Hematopoietic multipotent progenitor cell (in vitro differentiated cells): ENCODE results near the gene RDH13. TPM values are rescaled to one million over a fixed set of nuclear protein-coding genes. Genes with fewer than 3 reads are reported as not detected.
A peak's percentile ranks its signal among the peaks of the same experiment; 100 is the strongest.

Source experiments
- DNase-seq, 3 donors: peaks; one replicate each; pipeline ENCODE4 v3.0.0-alpha.2; 2011 to 2015; ENCODE audit warnings: low read depth in 2 of 3, low spot score in 2 of 3
- total RNA-seq: library from RNA; depleted of rRNA; stranded (reverse); fragments of >200 nt; gene quantifications from one replicate; pipeline ENCODE4 v1.2.3, GENCODE V29; 2012

RDH13 gene
- total RNA-seq, 1 donor: 21.8 TPM

DNA sequence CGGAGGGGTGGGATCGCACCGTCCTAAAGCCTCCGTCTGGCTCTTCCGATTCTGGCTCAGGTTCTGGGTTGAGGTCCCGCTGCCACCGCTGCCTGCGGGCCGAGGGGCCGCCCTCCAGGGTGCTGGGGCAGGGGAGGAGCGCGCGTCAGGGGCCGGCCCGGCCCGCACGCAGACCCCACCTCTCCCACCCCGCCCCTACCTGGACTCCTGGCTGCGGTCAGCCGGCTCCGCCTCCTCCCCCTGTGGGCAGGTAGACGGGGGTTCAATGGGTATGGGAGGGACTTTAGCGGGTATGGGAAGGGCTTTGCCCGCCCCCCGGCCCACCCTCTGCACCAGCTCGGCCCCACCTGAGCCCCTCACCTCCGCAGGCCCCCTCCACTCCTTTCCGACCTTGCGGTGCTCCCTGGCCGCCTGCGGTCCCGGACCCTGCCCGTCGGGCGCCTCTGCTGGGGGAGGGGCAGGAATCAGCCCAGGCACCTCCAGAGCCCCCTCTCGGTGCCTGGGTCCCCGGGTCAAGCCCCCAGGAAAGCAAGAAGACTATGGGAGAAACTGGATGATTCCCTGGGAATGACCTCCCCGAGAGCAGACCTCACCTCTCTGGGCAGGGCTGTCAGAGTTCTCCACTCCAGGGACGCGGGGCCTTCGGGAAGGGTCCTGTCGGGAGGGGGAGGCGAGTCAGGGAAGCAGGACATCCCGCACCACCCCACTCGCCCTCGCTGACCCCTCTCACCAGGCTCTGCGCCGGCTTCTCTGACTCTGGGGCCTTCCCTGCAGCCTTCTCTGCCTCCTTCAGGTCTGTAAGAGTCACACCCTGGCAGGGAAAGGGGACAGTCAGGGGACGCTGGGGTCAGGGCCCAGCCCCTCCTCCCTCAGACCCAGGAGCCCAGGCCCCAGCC is 29.7 kb upstream of the RDH13 start:
- DNase-seq: no peak

GRCh38 chr19:55091955-55092354 is 29.0 kb upstream of the RDH13 start:
- DNase-seq: no peak

GRCh38 chr19:55091126-55091910 is 28.4 kb upstream of the RDH13 start:
- DNase-seq: no peak

DNA sequence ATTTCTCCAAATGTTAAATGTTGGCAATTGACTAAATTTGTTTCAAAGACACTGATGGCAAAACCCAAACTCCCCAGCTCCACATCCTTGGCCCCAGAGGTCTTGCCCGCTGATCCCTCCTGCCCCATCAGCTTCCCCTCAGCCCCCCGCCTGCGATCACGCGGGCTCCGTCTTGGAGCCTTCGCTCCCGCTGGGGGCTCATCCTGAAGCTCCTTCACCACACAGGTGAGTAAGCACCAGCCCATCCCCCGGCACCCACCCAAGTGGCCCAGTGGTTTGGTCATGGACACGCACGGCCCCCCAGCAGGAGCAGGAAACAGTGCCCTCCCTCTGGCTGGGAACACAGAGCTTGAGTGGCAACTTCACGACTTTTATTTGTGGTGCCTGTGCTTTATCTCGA is 27.6 kb upstream of the RDH13 start:
- DNase-seq: no peak

- DNase-seq: no peak
Observed at GRCh38 chr19:55089342-55089944, 26.5 kb upstream of the RDH13 start.

- DNase-seq: peak in 2 of 3 donors; percentile 71 to 88
Observed at GRCh38 chr19:55088543-55089341, 25.8 kb upstream of the RDH13 start.

GRCh38 chr19:55088021-55088451 is 25.1 kb upstream of the RDH13 start:
- no peak for DNase-seq

DNA sequence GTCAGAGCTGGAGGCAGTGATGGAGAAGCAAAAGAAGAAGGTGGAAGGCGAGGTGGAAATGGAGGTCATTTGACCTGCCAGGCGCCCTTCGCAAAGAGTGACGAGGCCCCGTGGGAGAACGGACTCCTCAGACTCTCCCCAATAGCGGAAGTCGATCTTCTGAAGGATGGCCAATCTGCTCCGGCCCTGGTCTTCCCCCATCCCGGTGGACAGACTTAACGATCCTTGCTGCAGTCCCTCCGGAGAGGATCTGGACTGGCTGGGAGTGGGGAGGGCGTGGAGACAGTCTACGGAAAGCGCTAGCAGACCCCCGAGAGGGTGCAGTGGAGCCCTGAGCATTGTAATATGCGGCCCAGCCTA is 24.6 kb upstream of the RDH13 start:
- no peak for DNase-seq

DNA sequence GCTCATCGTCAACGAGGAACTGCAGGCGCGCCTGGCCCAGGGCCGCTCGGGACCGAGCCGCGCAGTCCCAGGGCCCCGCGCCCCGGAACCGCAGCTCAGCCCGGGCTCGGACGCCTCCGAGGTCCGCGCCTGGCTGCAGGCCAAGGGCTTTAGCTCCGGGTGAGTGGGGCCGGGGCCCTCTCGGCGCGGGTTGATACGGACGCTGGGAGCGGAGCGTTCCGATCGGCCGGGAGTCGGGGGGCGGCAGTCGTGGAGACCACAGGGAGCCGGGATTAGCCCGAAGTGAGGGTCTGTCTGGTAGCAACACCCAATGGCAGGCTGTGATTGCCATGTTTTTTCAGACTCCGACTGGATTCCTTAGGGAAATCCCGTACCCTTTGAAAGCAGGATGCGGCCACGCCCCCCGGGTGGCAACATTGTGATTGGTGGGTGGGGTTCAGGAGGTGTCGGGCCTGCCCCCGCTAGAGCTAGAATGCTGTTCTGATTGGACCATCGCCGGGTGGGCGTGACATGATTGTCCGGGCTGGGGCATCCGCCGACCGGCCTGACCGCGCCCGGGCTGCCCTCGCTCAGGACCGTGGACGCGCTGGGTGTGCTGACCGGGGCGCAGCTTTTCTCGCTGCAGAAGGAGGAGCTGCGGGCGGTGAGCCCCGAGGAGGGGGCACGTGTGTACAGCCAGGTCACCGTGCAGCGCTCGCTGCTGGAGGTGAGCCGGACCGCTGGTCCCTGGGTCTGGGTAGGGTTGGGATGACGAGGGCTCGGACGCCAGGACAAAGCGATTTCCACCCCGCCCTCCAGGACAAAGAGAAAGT is 24.0 kb upstream of the RDH13 start:
- peak in 2 of 3 donors; percentile 50 to 57 for DNase-seq

GRCh38 chr19:55085923-55086715 is 23.2 kb upstream of the RDH13 start:
- no peak for DNase-seq

DNA sequence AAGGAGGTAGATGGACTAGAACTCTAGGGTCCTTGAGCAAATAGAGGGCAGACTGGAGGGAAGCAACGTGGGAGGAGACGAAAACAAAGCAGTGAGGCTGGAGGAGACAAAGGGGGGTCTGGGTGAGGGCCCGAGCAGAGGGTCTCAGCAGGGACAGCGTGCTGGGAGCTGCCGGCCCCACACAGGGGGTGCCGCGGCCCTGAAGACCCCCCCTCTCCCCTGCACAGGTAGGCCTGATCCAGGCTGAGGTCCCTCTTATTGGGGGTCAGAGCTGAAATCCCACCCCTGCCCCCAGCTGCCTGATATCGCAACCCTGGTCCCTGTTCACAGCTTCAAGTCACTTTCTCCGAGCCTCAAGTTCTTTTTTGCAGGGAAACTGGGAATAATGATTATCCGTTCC is 21.5 kb upstream of the RDH13 start:
- no peak for DNase-seq

DNA sequence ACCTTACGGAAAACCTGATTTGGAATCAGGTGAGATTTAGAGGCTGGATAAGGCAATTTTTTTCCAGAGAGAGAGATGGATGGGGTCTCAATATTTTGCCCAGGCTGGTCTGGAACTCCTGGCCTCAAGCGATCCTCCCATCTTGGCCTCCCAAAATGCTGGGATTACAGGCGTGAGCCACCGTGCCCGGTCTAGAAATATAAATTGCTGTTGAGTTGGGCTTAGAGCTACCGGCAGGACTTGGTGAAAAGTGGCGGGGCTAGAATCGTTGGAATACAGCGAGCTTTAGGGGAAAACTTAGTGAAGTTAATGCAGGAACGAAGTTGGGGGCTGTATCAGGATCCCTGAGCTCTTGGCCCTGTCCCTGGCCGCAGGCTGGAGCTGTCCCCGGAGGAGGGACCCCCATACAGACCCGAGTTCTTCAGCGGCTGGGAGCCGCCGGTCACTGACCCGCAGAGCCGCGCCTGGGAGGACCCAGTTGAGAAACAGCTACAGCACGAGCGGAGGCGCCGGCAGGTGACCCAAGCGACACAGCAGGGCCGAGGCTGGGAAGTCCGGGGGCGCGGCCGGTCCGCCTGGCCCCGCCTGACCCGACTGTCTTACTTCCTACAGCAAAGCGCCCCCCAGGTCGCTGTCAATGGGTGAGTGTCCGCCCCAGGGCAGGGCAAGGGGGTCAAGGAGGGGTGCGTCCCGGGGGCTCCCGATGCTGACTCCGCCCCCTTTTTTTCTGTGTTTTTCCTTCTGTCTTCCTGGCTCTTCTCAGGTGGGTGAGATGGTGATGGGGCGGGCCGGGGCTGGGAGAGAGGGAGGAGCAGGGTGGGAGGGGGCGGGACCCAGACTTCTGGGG is 20.3 kb upstream of the RDH13 start:
- no peak for DNase-seq

DNA sequence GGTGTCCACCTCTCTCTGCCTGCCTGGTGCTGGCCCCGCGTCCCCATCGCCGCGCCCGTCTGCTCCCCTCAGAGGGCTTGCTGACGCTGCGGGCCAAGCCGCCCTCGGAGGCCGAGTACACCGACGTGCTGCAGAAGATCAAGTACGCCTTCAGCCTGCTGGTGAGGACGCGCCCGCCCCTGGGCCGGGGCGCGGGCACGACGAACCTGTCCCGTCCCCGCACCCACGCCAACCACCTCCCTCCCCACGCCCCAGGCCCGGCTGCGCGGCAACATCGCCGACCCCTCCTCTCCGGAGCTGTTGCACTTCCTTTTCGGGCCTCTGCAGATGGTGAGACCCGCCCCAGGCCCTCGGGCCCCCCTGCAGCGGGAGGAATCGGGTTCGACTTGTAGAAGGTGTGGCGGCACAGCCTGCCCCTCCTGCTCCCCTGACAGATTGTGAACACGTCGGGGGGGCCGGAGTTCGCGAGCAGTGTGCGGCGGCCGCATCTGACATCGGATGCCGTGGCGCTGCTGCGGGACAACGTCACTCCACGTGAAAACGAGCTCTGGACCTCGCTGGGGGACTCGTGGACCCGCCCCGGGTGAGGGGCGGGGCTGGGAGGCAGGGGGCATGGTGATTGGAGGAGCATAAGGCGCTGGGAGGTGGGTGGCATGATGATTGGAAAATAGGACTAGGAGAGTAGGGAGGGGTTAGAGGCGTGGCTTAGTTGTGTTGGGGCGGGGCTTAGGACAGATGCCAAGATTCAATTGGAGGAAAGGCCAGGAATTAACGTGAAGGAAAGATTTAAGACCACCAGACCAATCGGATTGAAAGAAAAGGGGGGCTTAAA is 19.3 kb upstream of the RDH13 start:
- DNase-seq: peak in 2 of 3 donors; percentile 83 to 85

- no peak for DNase-seq
Observed at GRCh38 chr19:55081770-55082019, 18.7 kb upstream of the RDH13 start.

DNA sequence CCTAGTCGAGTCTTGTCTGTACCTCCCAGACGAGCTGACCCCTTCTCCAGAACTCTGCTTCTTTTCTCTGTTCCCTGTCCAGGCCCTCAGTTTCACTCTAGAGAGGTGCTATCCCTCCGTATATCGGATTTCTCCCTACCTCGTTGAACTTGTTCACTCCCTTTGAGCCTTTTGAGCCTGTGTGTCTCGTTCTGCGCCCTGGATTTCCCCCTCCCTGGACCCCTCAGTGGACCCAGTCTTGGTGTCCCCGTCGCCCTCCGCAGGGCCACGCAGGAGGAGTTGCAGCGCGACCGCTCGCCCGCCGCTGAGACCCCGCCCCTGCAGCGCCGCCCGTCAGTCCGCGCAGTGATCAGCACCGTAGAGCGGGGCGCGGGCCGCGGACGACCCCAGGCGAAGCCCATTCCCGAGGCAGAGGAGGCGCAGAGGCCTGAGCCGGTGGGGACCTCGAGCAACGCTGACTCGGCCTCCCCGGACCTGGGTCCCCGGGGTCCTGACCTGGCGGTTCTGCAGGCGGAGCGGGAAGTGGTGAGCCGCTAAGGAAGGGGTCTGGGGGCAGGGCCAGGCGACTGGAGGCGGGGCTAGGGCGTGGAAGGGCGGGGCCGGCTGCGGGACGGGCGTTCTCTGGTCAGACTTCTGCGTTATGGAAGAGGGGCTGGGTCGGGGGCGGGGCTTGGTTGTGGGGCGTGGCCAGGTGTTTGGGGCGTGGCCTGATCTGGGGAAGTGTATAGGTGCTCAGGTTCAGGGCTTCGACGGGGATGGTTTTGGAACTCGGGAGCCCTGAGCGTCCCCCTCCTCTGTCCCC is 18.2 kb upstream of the RDH13 start:
- peak; percentile 68 to 90 (median 89) for DNase-seq

DNA sequence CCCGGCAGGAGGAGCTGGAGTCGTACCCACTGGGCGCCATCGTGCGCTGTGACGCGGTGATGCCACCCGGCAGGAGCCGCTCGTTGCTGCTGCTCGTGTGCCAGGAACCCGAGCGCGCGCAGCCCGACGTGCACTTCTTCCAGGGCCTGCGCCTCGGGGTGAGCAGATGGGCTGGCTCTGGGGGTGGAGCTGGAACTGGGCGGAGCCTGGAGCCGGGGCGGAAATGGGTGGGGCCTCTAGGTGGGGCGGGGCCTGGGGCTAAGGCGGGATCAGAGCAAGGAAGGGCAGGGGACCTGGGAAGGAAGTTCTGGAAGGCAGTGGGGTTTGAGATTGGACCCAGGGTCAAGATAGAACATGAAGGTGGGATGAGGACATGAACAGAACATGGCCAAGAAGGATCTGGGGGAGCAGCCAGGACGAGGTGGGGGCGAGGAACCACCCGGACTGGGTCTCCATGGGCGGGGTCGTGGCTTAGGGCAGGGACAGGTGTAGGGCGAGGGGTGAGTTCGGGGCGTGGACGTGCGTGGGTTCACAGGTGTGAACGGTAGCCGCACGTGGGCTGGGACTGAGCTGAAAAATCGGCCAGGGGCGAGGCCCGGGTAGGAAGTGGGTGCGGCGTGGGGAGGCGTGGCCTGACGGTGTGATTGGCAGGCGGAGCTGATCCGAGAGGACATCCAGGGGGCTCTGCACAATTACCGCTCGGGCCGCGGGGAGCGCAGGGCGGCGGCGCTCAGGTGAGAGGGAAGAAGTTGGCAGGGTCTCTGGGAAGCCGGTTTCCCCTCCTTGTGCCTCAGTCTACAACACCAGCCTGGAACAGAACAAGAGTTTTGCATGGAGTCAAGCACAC is 17.4 kb upstream of the RDH13 start:
- peak in 2 of 3 donors; percentile 72 to 77 for DNase-seq
